GM23338 (cell line): ENCODE data around the gene C14orf132. TPM values are rescaled to one million over a fixed set of nuclear protein-coding genes. Genes with fewer than 3 reads are reported as not detected.

Experiments
- ATAC-seq: fragments of 200-7000 bp; cut with Tn5 transposase; 3 replicates; pipeline ENCODE4 v1.9.1; 2020
- DNase-seq: peaks from one replicate; pipeline ENCODE4 v3.0.0-alpha.2; 2015; ENCODE audit warnings: low spot score
- H2AFZ ChIP-seq: fragments of 200-600 bp; sonication (generic); 2 replicates; pipeline ENCODE4 v1.8.0; 2016; ENCODE audit warnings: antibody characterized with exemption, mild to moderate bottlenecking, moderate library complexity
- H3F3A ChIP-seq: fragments of 200-600 bp; sonication (generic); replicated peaks from 2 replicates; pipeline ENCODE4 v1.8.0; 2017; ENCODE audit warnings: antibody characterized with exemption, mixed run types, low read depth
- H3K27ac ChIP-seq: fragments of 200-600 bp; sonication (generic); 2 replicates; pipeline ENCODE4 v1.6.1; 2016; ENCODE audit warnings: low read depth
- H3K27me3 ChIP-seq: fragments of 200-600 bp; sonication (generic); 2 replicates; pipeline ENCODE4 v1.8.0; 2016; ENCODE audit warnings: mild to moderate bottlenecking, mixed run types, moderate library complexity; ENCODE audit not compliant: insufficient read depth
- H3K36me3 ChIP-seq: fragments of 200-600 bp; sonication (generic); 2 replicates; pipeline ENCODE4 v1.8.0; 2016; ENCODE audit warnings: mild to moderate bottlenecking; ENCODE audit not compliant: insufficient read depth
- H3K4me1 ChIP-seq: fragments of 200-600 bp; sonication (generic); 2 replicates; pipeline ENCODE4 v1.8.0; 2016; ENCODE audit warnings: mild to moderate bottlenecking, moderate library complexity; ENCODE audit not compliant: insufficient read depth
- H3K4me2 ChIP-seq: fragments of 200-600 bp; sonication (generic); 2 replicates; pipeline ENCODE4 v1.7.1; 2017; ENCODE audit warnings: mixed run types
- H3K4me3 ChIP-seq: fragments of 200-600 bp; sonication (generic); 2 replicates; pipeline ENCODE4 v1.6.1; 2016; ENCODE audit warnings: mixed run types
- H3K79me2 ChIP-seq: fragments of 200-600 bp; sonication (generic); replicated peaks from 2 replicates; pipeline ENCODE4 v1.8.0; 2017; ENCODE audit warnings: mild to moderate bottlenecking; ENCODE audit not compliant: insufficient read depth
- H3K9me2 ChIP-seq: fragments of 200-600 bp; sonication (generic); 2 replicates; pipeline ENCODE4 v1.8.0; 2017; ENCODE audit not compliant: insufficient read depth
- H4K20me1 ChIP-seq: fragments of 200-600 bp; sonication (generic); replicated peaks from 2 replicates; pipeline ENCODE4 v1.8.0; 2017; ENCODE audit warnings: mild to moderate bottlenecking; ENCODE audit not compliant: insufficient read depth
- H3K27ac Mint-ChIP-seq: 2 replicates; pipeline ENCODE4 v1.8.0; 2020; ENCODE audit warnings: inconsistent platforms, mild to moderate bottlenecking, moderate library complexity, mixed read lengths
- H3K27me3 Mint-ChIP-seq: 3 replicates; pipeline ENCODE4 v1.8.0; 2022; ENCODE audit warnings: low read depth, mild to moderate bottlenecking, moderate library complexity, mixed read lengths, inconsistent platforms; ENCODE audit not compliant: insufficient read depth, poor library complexity
- H3K36me3 Mint-ChIP-seq: 3 replicates; pipeline ENCODE4 v1.8.0; 2021; ENCODE audit warnings: low read depth, mild to moderate bottlenecking, inconsistent platforms, moderate library complexity, mixed read lengths
- H3K4me1 Mint-ChIP-seq: 3 replicates; pipeline ENCODE4 v1.8.0; 2020; ENCODE audit warnings: mild to moderate bottlenecking, inconsistent platforms, mixed read lengths
- H3K4me3 Mint-ChIP-seq: 3 replicates; pipeline ENCODE4 v1.8.0; 2021; ENCODE audit warnings: moderate library complexity, mild to moderate bottlenecking, inconsistent platforms, mixed read lengths
- H3K9me3 Mint-ChIP-seq: 3 replicates; pipeline ENCODE4 v1.8.0; 2020; ENCODE audit warnings: moderate library complexity, mild to moderate bottlenecking, inconsistent platforms, mixed read lengths
- CREB1 ChIP-seq: fragments of 250-450 bp; sonication (Bioruptor Pico); IDR thresholded peaks from 2 replicates; pipeline ENCODE4 v1.5.0; 2020; ENCODE audit warnings: low read depth, mild to moderate bottlenecking, moderate library complexity
- CTCF ChIP-seq, 2 experiments: fragments of 200-600 bp in 1 of 2; sonication (generic) in 1 of 2; conservative IDR thresholded peaks; 2 replicates each; pipeline versions ENCODE4 v1.5.1 to v1.6.1; 2016 to 2017; ENCODE audit warnings: antibody characterized with exemption in 2 of 2, low read depth in 2 of 2, mild to moderate bottlenecking in 2 of 2, moderate library complexity in 1 of 2
- ETS1 ChIP-seq: IDR thresholded peaks from 2 replicates; pipeline ENCODE4 v1.6.1; 2016; ENCODE audit warnings: antibody characterized with exemption
- JUNB ChIP-seq: IDR thresholded peaks from one replicate; pipeline ENCODE4 v1.6.1; 2016; ENCODE audit warnings: antibody characterized with exemption; ENCODE audit not compliant: unreplicated experiment
- NANOG ChIP-seq: IDR thresholded peaks from 2 replicates; pipeline ENCODE4 v1.6.1; 2016; ENCODE audit warnings: antibody characterized with exemption, borderline replicate concordance
- POLR2AphosphoS5 ChIP-seq: IDR thresholded peaks from 2 replicates; pipeline ENCODE4 v1.6.1; 2016; ENCODE audit warnings: antibody characterized with exemption, low read depth
- REST ChIP-seq: IDR thresholded peaks from one replicate; pipeline ENCODE4 v1.6.1; 2018; ENCODE audit warnings: antibody characterized with exemption; ENCODE audit not compliant: unreplicated experiment
- STAT1 ChIP-seq: IDR thresholded peaks from one replicate; pipeline ENCODE4 v1.6.1; 2016; ENCODE audit warnings: antibody characterized with exemption; ENCODE audit not compliant: unreplicated experiment
- ZNF114 ChIP-seq: fragments of 250-450 bp; sonication (Bioruptor Pico); IDR thresholded peaks from 2 replicates; pipeline ENCODE4 v1.5.0; 2020; ENCODE audit warnings: mild to moderate bottlenecking, moderate library complexity
- ZNF462 ChIP-seq: fragments of 250-450 bp; sonication (Bioruptor Pico); IDR thresholded peaks from 2 replicates; pipeline ENCODE4 v1.5.0; 2020; ENCODE audit warnings: mild to moderate bottlenecking, moderate library complexity
- polyA plus RNA-seq: library from polyadenylated mRNA; unstranded; fragments of >200 nt; fragmentation: Nextera tagmentation; extraction: Ambion mirVana; gene quantifications from 2 replicates; pipeline ENCODE4 v1.2.1, GENCODE V29; 2016
- total RNA-seq: library from RNA; depleted of rRNA; stranded (reverse); fragments of >200 nt; shearing (Covaris generic); gene quantifications from 2 replicates; pipeline ENCODE4 v1.2.3, GENCODE V29; 2014

C14orf132 gene
- total and polyA plus RNA-seq, 2 experiments from 2014 or later, result 13.8 to 16.2 TPM

GRCh38 chr14:96057738-96058137 lies 18.6 kb downstream of the C14orf132 start (continued):
- TF ChIP-seq ZNF462 (CRISPR knock-in tag) (no peak), ZNF114 (CRISPR knock-in tag) (no peak), NANOG (no peak), STAT1 (no peak)

GRCh38 chr14:96058576-96059200 lies 19.5 kb downstream of the C14orf132 start:
- no peak overlapping the region for H3K4me3 Mint-ChIP-seq
- TF ChIP-seq CTCF (conservative IDR thresholded peaks at IDR 0.05; ENCODE audit: low read depth in 2 of 2) (no peak), ETS1 (no peak), STAT1 (no peak), POLR2AphosphoS5 (no peak), REST (no peak), JUNB (no peak), ZNF114 (CRISPR knock-in tag) (no peak), CREB1 (CRISPR knock-in tag) (no peak)

More at GRCh38 chr14:96058576-96059200, 19.5 kb downstream of the C14orf132 start:
- Histone ChIP-seq H3K4me3 (no peak overlapping the region), H3K9me2 (no peaks in the 10 kb centered on the region), H4K20me1 (peaks cover 6% of the 10 kb centered on the region), H2AFZ (no peak overlapping the region), H3K4me1 (no peaks in the 10 kb centered on the region), H3K27ac (no peak overlapping the region), H3F3A (no peaks in the 10 kb centered on the region), H3K27me3 (no peaks in the 10 kb centered on the region), H3K79me2 (no peaks in the 10 kb centered on the region), H3K4me2 (no peak overlapping the region), H3K36me3 (no peaks in the 10 kb centered on the region)
- Mint-ChIP-seq H3K9me3 (no peaks in the 10 kb centered on the region), H3K4me1 (no peaks in the 10 kb centered on the region), H3K36me3 (no peaks in the 10 kb centered on the region), H3K27ac (no peak overlapping the region), H3K27me3 (peaks cover 10% of the 10 kb centered on the region)
- ATAC-seq, result peak; percentile 24; the same call in 1 of the 3 replicates
- no peak for DNase-seq
